Central memory CD4-positive, alpha-beta T cell (primary cell): ENCODE data around the gene EBLN2.
"Not testable (repeated sequence)": the region's sequence is repeated elsewhere in the genome, so short reads cannot be mapped to it uniquely, and the experiment has no call there.

Experiments used
- DNase-seq: peaks from one replicate; pipeline ENCODE4 v3.0.0; 2022

Gene EBLN2

DNA sequence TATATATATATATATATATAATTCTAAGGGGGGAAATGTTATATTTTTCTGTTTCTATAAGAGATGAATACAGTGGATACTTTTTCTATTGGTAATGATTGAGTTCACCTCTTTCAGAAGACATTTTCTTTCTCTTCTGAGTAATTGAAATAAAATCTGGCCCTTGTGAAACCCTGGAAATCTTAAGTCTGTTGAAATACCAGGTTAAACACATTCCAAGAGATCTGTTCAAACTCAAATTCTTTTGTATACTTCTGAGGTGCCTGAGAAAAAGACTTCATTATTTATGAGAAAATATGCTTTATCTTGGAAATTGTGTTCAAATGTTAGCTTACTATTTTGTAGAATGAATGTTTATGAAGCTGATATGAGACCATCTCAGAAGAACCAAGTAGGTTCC, 4.8 kb downstream of the EBLN2 start:
- DNase-seq, result not testable (repeated sequence)

DNA sequence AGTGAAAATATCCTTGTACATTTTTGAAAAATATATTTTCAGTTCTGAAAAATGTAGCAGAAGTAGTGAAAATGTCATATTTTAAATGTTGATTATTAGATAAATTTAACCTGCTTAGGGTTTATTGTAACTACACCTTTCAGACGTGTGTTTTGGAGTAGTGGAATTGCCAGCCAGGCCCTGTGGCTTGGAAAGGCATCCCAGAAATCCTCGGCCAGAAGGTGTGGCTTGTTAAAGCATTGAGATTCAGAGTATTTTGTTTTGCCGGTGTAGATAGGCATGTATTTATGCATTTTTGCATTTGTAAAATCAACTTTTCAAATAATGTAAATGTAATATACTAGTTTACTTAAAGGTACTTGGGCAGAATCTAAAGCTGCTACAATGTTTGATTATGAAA, 7.0 kb downstream of the EBLN2 start:
- DNase-seq, result no peak

DNA sequence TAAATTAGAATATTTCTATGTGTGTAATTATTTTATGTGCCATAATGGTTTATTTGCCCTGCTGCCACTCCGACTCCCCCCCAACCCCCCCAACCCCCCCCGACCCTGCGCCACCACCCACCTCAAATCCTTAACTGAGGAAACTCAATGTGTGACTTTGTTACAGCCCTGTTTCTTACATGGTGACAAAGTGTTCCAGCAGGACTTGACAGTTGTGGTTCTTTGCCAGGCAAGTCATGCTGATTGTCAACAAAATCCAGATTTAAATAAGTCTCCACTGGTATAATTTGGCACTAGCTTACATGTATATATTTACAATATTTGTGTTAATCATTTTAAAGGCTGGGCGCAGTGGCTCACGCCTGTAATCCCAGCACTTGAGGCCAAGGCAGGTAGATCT, 7.7 kb downstream of the EBLN2 start:
- DNase-seq, result no peak

DNA sequence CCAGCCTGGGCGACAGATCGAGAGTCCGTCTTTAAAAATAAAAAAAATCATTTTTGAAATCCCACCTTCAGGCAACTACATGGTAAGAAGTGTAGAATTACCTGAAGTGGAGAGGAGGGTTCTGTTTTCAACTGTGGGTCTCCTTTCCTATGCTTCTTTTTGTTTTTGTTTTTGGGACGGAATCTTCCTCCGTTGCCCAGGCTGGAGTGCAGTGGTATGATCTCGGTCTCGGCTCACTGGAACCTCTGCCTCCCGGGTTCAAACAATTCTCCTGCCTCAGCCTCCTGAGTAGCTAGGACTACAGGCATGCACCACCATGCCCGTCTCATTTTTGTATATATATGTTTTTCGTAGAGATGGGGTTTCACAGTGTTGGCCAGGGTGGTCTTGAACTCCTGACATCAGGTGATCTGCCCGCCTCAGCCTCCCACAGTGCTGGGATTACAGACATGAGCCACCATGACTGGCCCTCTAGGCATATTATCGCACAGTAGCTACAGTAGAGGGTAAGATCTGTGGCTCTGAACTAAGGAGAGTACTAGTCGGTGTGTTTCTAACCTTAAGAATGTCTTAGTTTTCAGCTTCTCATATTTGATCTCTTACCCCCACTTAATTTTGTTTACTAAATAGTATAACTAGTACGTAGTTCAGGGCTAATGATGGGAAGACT, 8.5 kb downstream of the EBLN2 start:
- no peak for DNase-seq

DNA sequence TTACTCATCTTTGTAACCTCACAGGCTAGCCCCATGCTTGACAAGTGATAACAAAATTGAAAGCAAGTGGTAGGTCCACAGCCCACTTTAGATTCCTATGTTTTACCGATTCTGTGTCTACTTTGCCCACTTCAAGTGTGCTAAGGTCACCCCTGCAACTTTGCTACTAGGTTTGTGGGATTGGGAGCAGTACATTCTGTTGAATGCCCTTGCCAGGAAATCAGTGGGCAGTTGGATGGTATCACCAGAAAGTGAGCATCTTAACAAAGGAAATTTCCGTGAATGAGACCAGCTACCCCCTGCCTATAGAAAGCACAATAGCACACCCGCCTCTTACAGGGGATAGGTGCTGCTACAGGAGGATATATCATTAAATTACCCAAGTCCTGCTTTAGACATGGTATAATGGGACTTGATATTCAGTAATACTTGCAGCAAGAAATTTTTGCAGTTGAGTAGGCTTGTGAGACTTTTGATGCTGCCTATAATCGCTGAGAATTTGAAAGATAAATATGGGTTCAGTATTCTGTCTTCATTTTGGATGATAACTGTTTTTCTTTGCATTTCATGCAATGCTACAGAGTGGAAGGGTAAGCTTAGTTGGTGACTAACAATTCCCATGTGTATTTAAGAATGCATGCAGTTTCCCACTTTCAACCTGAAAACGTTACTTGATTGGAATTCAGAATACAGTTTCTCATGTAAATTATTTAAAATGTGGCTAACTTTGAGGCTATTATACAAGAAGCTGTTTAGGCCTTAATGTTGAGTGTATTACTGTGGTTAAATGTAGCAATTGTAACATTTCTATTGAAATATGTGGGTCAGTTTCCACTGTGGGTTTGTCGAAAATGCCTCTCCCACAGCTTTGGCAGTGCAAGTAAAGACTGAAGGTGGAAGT, 9.5 kb downstream of the EBLN2 start:
- no peak for DNase-seq

DNA sequence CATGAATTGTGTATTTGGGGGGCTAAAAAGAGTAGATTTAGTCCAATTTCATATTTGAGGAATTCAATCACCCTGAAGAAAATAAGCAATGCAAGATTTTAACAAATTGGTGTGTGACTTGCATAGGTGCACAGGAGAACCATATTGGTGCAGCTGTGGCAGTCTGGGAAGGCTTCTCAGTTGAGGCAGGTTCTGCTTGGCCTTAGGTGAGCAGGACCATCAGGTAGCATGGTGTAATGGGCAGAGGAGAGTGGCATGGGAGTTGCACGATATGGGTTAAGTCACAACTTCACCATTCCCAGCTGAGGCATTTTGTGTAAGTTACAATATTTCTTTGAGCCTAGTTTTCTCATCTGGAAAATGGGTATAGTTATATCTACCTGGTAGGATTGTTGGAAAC, 10.5 kb downstream of the EBLN2 start:
- no peak for DNase-seq

DNA sequence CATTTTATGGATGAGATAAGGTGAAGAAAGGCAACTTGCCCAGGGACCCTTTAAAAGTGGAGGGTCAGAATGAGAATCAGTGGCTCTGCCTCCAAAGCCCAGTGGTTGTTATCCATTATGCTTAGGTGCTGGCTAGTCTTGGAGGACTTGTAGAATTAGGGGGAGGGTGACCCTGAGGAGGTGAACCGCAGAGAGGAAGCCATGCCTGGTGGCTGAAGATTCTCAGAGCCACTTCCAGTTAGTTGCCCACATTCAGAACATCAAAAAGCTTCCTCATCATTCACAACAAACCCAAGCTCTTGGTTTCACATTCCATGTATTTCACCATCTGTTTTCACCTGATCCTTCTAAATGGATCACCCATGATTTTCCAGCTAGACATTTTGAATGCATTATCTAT, 11.2 kb downstream of the EBLN2 start:
- no peak for DNase-seq

DNA sequence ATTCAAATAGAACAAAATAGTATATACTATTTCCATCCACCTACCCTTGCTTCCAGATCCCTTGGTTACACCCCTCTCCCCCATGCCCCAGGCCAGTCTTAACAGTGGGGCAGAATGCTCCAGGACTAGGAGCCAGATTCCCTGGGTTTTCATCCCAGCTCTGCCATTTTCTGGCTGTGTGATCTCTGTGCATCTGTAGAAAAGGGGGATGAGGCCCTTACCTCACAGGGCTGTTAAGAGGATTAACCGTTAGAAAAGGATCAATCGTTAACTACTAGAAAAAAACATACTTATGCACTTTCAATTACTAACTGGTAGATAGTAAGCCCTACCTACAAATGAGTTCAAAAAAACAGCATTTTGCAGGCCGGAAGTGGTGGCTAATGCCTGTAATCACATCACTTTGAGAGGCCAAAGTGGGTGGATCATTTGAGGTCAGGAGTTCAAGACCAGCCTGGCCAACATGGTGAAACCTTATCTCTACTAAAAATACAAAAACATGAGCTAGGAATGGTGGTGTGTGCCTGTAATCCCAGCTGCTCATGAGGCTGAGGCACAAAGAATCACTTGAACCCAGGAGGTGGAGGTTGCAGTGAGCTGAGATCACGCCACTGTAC, 11.7 kb downstream of the EBLN2 start:
- DNase-seq, result no peak

DNA sequence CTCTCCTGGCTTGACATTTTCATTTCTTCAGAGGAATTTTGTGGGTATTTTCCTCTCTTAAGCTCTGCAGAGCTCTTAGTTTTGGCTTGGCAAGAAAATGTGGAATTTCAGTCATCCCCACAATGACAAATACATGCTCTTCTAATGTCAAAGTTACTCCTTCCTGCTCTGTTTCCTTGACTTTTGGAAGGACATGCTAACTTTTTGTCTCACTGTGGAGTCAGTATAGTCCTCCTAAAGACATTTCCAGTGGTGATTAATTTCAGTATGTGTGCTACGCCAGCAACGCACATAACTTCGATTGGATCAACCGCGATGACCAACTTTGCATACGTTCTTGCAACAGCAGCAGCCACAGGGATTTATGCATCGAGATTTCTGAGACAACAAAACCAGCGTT, 13.3 kb downstream of the EBLN2 start:
- no peak for DNase-seq

DNA sequence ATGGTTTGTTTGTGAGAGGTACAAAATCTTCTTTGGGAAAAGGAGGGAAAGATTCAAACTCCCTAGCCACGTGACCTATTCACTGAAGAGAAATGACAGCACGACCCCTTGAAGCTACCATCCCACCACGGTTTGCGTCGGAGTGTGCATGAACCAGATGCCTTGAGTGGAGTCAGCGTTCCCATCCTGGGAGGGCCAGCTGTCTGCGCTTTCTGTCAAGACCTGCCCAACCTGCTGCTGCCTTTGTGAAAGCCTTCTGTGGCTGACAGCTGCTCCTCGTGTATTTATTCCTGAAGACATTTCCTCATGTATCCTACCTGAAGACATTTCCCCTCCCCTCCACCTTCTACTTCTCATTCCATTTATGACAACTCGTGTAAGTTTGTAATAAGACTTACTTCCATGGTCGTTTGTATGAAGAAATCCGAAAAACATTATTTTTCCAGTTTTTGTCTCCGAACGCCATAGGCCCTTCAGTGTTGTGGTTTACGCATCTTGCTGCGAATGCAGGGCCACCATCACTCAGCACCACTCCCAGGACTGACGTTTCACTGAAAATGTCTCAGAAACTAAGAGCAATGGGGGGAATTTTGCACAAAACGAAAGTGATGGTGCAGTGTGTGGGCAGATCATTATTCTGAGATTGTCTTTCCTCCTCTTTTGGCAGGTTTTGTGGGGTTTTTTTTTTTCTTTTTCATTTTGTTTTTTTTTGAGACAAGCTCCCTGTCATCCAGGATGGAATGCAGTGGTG, 18.9 kb downstream of the EBLN2 start:
- no peak for DNase-seq

DNA sequence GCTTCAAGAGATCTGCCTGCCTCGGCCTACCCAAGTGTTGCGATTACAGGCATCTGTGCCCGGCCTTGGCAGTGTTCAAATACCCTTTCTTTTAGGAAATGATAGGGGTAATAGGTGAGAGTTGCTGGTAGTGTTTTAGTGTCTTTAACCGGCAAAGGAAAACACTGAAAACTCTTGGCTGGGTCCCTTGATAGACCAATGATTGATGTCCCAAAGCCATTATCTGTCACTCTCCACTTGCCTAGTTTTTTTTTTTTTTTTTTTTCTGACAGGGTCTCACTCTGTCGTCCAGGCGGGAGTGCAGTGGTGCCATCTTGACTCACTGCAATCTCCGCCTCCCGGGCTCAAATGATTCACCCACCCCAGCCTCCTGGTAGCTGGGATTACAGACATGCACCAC, 19.7 kb downstream of the EBLN2 start:
- no peak for DNase-seq

DNA sequence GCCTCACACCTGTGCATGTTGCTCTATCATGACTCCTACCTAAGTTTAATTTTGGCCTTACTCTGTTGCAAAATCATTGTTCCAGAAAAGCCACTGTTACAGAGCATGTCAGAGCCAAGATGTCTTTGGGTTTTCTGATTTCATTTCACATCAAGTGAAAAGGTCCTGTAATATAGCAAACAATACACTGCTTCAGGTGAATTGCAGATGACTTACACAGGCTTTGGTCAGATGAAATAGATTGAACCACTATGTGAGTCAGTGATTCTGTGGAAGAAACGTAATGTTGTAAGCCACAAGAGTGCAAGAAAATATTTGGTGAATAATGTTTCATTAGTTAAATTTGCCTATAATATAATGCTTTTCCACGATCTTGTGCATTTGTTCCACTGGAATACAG, 22.7 kb downstream of the EBLN2 start:
- DNase-seq, result no peak

DNA sequence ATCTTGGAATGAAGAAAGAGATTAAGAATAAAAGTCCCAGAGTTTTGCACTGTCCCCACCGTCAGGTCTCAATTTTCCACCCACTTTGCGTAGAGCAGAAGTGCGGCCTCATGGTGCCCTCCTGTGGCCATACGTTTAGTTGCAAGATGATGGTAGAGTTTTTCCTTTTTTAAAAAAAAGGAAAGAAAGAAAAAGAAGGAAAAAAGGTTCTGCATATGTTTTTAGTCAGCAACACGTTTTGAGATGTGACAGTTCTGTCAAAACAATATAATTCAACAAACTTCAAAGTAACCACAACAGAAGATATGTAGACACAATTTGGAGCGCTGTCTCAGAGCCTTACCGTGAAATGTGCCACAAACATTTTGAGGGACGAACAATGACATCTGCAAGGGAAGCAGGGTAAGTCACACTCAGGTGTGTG, 24.6 kb downstream of the EBLN2 start:
- peak; percentile 25 for DNase-seq

DNA sequence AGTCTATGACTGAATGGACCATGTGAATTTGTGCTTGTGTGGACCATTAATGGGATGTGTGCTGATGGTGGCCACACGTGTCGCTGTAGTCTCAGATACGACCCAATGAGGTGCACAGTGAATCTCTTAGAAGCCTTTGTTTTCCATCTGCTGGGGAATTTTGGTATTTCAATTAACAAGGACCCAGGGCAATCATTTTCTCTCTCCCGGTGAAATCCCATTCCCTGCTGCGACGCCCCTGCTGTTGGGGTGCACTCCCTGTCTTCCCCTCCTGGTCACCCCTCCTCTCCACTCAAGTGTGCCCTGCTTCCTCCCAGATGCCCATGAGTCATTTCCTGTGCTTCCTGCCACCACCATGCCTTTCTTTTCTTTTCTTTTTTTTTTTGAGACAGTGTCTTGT, 32.7 kb downstream of the EBLN2 start:
- DNase-seq, result no peak

DNA sequence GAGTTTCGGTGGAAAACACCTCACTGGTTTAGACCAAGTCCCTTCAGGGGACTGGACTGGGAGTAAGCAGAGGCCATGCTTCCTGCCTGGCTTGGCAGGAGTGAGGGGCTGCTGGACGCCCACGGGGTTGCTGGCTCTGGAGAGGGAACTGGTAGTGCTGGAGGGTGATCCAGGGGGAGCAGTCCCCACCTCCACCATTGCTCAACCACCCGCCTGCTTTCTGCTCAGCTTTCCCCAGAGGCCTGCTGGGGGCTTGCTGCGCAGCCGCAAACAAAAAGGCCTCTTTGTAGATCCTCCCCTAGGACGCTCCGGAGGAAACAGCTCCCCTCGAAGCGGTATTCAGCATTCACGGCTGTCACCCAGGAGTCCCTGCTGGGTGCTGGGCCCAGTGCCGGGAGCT, 33.5 kb downstream of the EBLN2 start:
- no peak for DNase-seq

DNA sequence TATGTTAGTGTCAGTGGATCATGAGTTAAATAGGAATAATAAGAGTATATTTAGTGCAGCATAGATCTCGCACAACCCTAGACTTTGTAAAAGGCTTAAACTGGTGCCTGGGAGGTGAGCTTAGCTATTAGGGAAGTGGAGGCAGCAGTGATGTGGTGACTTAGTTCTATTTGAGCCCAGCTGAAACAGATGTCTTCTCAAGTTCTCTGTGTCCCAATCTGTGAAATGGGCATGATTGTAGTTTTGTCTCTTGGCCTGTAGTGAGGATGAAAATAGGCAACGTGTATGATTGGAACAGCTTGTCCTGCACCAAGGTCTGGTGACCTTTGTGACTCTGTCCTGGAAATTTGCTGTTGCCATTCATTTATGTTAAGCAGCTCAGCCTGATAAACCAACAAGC, 34.7 kb downstream of the EBLN2 start:
- no peak for DNase-seq

DNA sequence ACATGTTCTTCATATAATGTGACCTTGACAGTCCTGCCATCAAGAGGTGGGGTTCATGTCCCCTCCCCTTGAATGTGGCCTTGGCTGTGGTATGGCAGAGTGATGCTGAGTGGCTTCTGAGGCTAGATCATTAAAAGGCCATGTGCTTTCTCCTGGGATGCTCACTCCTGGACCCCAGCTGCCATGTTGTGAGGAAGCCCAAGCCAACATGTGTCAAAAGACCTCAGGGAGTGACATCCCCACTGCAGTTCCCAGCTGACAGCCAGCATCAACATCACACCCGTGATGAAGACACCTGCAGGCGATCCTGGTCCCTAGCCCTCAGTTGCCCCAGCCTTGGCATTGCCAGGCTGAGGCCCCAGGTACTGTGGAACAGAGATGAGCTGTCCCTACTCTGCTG, 36.6 kb downstream of the EBLN2 start:
- DNase-seq, result no peak

DNA sequence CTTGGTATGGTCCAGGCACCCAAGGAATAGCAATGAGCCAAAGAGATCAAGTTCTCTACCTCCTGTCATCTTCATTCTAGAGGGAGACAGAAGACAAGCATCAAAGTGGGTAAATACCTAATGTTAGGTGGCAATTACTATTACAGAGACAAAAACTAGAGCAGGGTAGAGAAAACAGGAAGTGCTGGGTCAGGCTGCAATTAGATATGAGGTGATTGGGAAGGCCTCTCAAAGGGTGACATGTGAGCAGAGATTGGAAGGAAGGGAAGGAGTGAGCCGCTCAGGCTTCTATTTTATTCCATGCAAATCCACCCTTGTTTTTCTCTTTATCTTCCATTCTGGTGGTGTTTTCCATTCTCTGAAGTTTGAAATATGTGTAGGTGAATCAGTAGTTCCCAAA, 37.4 kb downstream of the EBLN2 start:
- DNase-seq, result no peak

DNA sequence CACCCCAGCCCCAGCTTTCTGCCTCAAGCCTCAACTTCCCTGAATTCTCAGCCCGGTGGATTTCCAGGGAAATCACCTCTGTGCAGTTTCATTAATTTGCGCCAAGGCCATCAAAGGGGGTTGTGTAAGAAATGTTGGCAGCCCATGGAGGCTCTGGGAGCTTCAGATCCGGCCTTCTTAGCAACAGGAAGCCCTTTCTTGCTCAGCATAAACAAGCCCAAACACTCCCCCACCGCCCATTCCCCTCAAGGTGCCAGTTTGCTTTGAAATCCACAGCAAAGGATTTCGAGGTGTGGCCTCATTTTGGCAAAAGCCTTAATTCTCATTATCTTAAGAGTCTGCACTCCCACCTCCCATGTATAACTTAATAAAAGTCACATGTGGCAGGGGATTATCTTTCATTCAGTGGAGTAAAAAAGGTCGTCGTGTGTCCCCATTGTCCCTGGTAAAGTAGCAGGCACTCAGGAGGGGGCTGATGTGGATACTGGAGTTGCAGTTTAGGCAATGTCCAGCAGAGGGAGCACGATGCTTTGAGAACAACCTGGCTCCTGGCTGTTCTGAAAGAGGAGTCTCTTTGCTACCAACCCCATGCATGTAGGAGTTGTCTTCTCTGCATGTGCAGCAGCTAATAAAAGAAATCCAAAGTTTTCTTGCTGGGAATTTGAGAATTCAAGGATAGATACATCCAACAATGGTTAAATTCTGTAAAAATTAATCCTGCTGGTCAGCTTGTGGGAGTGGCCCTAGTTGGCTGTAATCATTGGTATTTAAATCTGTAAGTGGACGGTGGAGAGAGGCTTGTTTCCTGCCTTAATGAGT, 39.5 kb downstream of the EBLN2 start:
- DNase-seq, result peak; percentile 54

DNA sequence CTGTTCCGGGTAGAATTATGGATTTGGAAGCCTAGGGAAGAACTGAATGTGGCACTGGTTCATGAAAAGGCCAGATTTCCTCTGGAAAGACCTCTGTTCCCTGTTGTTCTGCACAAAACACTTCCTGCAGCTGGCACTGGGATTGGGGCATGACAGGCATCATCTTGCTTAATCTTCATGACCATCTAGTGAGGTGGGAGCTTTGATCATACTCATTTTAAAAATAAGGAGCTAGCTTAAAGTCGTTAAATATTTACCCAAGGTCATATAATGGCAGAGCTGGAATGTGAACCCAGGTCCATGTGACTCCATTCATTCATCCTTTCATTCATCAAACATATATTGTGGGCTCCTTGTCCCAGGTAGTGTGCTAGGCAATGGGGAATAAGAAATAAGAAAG, 40.4 kb downstream of the EBLN2 start:
- no peak for DNase-seq

DNA sequence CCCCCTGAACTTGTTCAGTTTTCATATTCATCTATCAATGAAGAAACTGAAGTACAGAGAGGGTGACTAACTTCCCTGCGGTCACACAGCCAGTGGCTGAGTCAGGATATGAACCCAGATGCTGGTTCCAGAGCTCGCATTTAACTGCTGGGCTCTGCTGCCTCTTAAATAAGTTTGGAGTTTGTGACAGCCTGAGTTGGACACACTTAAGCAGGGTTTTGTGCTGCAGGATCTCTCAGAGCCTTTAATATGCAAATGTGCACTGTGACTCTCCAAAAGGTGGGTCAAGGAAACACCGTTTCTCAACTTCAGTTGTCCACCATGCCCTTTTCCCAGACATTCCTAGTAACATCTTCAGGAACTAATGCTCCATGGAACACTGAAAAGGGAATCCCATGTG, 45.8 kb downstream of the EBLN2 start:
- no peak for DNase-seq

DNA sequence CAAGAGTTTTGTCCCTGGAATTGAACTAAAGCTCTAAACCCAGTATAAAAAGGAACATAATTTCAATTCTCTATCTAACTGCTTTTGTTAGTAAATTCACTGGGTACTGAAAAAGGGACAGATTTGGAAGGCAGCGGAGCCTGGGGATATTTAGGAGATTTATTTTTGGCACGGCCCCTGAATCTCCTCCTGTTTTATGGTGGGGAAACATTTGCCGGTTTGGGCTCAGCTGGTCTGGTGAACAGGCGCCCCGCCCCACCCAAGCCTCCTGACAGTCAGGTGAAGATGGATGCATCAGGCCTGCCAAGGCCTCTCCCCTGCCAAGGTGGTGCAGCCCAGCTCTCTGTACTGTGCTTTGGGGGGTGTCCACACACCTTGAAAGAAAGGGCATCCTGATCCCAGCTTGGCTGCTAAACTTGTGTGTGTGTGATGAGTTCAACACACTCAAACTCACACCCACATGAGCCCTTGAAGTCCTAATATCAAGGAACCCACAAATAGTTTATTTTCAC, 46.3 kb downstream of the EBLN2 start:
- DNase-seq, result no peak
